Mesodermal cell (in vitro differentiated cells): Measurements from ENCODE around the gene SPTBN4.
"Not testable (repeated sequence)": the region's sequence is repeated elsewhere in the genome, so short reads cannot be mapped to it uniquely, and the experiment has no call there.

Experiments used
- H3K27ac ChIP-seq: 2 replicates; pipeline ENCODE4 v1.7.0; 2013; ENCODE audit warnings: mild to moderate bottlenecking, low read depth, low read length, moderate library complexity; ENCODE audit not compliant: severe bottlenecking
- H3K36me3 ChIP-seq: 2 replicates; pipeline ENCODE4 v1.7.1; 2013; ENCODE audit warnings: mild to moderate bottlenecking, low read length, moderate library complexity; ENCODE audit not compliant: control insufficient read depth, insufficient read depth
- H3K4me1 ChIP-seq: one replicate; pipeline ENCODE4 v1.7.1; 2013; ENCODE audit warnings: mild to moderate bottlenecking, low read length; ENCODE audit not compliant: insufficient read depth, control insufficient read depth, poor library complexity, severe bottlenecking
- H3K4me3 ChIP-seq: 2 replicates; pipeline ENCODE4 v1.7.0; 2013; ENCODE audit warnings: low read length, control low read depth, mild to moderate bottlenecking; ENCODE audit not compliant: insufficient read depth, poor library complexity, severe bottlenecking; ENCODE audit errors: extremely low read depth
- H3K9me3 ChIP-seq: 2 replicates; pipeline ENCODE4 v1.7.1; 2013; ENCODE audit warnings: mild to moderate bottlenecking, low read length, moderate library complexity; ENCODE audit not compliant: control insufficient read depth
- WGBS, 2 experiments: methylation state at CpG; one replicate each; pipeline ENCODE4 v1.1.5; 2013; ENCODE audit warnings: missing lambda C conversion rate in 2 of 2; ENCODE audit not compliant: insufficient coverage in 2 of 2; 5-methylcytosine and 5-hydroxymethylcytosine counted together

The SPTBN4 gene

DNA sequence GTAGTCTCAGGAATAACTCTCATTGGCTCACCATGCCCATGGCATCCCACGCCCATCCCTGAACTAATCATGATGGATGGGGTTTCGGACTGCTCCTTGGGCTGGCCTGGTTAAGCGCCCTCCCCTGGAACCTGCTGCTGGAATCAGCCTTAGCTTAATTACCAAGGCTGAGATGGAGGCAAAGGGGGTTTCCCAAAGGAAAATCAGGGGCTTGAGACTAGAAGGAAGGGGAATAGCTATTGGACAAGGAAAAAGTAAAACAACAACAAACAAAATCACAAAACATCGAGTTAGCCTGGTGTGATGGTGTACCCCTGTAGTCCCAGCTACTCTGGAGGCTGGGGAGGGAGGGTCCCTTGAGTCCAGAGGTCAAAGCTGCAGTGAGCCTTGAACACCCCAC lies 84.2 kb downstream of the SPTBN4 start:
- WGBS, 2 experiments: 64 to 77% methylated on average over 2 to 3 of the region's 4 CpGs
- no peak overlapping the region for H3K27ac ChIP-seq
- H3K36me3 ChIP-seq: no peaks in the 10 kb centered on the region
- H3K4me3 ChIP-seq: no peak overlapping the region
- H3K9me3 ChIP-seq: peaks cover 4% of the 10 kb centered on the region
- no peaks in the 10 kb centered on the region for H3K4me1 ChIP-seq

DNA sequence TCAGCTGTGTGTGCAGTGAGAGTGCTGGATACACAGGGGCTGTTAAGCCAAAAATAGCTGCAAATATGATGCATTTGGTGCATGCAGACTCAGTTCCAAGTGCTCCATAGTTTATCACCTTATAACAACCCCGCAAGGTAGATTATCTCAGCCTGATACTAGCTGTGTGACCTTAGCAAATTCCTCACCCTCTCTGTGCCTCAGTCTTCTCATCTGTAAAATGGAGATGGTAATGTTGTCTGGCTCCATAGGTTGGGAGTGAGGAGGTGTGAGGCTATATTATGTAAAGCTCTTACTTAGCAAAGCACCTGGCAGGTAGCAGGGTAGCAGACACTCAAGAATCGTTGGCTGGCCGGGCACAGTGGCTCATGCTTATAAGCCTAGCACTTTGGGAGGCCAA lies 86.0 kb downstream of the SPTBN4 start:
- no peak overlapping the region for H3K4me3 ChIP-seq
- 95 to 96% methylated on average over 2 of the region's 3 CpGs for WGBS, 2 experiments
- no peaks in the 10 kb centered on the region for H3K36me3 ChIP-seq
- H3K4me1 ChIP-seq: no peaks in the 10 kb centered on the region
- no peaks in the 10 kb centered on the region for H3K9me3 ChIP-seq
- H3K27ac ChIP-seq: no peak overlapping the region

DNA sequence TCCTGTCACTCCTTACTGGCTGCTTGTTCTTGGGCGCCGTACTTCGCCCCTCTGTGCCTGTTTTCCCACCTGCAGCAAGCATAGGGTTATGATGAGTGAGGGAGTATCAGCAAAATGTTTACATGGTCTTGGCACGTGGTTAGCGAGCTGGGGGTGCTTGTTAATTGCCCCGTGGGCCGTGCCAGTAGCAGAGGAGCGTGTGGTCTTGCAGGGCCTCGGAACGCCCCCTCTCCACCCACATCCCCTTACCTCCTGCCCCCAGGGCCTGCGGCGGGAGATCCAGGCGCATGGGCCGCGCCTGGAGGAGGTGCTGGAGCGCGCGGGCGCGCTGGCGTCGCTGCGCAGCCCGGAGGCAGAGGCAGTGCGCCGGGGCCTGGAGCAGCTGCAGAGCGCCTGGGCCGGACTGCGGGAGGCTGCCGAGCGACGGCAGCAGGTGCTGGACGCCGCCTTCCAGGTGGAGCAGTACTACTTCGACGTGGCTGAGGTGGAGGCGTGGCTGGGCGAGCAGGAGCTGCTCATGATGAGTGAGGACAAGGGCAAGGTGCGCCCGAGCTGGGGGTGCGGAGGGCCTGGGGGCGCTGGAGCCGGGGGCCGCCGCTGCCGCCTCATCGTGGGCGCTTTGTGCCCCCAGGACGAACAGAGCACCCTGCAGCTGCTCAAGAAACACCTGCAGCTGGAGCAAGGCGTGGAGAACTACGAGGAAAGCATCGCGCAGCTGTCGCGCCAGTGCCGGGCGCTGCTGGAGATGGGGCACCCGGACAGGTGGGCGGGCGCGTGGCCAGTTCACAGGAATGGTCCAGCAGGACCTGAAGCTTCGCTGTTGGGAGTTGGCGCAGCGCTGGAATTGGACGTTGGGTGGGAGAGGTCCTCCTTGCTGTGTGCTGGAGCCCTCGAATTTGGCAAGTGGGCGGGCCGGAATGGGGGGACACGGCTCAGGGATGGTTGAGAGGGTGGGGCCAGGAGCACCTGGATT lies 87.4 kb downstream of the SPTBN4 start:
- Histone ChIP-seq H3K4me3 (no peak overlapping the region), H3K36me3 (no peaks in the 10 kb centered on the region), H3K9me3 (no peaks in the 10 kb centered on the region), H3K4me1 (no peaks in the 10 kb centered on the region), H3K27ac (no peak overlapping the region)
- 30 to 35% methylated on average over 46 to 54 of the region's 69 CpGs for WGBS, 2 experiments

DNA sequence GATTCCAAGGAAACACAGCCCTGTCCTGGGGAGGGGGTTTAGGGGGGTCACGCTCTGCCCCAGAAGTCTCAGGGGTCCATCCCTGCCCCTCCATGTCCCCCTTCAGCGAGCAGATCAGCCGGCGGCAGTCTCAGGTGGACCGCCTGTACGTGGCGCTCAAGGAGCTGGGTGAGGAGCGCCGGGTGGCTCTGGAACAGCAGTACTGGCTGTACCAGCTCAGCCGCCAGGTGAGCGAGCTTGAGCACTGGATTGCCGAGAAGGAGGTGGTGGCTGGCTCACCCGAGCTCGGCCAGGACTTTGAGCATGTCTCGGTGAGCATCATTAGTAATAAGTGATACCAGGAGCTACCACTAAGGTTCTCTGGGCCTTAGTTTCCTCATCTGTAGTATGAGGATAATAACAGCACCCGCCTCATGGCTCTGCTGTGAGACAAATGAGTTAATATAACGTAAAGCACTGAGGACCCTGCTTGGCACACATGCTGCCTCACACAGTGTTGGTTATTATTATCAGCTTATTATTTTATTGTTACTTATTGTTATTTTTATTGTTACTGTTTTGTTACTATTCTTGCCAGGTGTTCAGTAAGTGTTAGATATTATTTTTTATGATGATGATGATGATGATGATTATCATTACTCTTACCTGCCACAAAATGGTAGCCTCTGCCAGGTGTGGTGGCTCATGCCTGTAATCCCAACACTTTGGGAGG lies 89.3 kb downstream of the SPTBN4 start:
- Histone ChIP-seq H3K36me3 (no peaks in the 10 kb centered on the region), H3K9me3 (no peaks in the 10 kb centered on the region), H3K4me1 (no peaks in the 10 kb centered on the region), H3K4me3 (no peak overlapping the region), H3K27ac (no peak overlapping the region)
- 82 to 83% methylated on average over 15 to 16 of the region's 17 CpGs for WGBS, 2 experiments

DNA sequence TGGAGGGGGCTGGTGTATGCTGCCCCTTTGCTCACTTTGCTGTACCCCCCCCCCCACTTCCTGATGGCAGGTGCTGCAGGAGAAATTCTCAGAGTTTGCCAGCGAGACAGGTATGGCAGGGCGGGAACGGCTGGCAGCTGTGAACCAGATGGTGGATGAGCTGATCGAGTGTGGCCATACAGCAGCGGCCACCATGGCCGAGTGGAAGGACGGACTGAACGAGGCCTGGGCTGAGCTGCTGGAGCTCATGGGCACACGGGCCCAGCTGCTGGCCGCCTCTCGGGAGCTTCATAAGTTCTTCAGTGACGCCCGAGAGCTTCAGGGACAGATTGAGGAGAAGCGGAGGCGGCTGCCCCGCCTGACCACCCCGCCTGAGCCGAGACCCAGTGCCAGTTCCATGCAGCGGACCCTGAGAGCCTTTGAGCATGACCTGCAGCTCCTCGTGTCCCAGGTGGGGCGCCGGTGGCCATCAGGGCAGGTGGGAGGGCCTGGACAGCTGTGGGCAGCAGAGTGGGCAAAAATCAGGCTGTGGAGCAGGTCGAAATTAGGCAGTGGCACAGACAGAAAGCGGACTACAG lies 90.2 kb downstream of the SPTBN4 start:
- Histone ChIP-seq H3K4me1 (no peaks in the 10 kb centered on the region), H3K27ac (no peak overlapping the region), H3K4me3 (no peak overlapping the region), H3K36me3 (no peaks in the 10 kb centered on the region), H3K9me3 (no peaks in the 10 kb centered on the region)
- WGBS, 2 experiments: 81 to 83% methylated on average over 23 to 24 of the region's 24 CpGs

DNA sequence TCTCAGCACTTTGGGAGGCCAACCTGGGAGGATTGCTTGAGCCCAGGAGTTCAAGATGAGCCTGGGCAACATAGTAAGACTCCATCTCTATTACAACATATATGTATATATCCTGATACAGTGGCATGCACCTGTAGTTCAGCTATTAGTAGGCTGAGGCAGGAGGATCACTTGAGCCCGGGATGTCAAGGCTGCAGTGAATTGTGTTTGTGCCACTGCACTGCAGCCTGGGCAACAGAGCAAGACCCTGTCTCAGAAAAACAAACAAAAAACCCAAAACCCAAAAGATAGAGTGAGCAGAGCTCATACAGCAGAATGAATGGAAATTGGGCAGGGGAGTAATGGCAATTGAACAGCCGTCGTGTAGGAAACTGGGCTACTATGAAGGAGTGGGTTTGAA lies 92.6 kb downstream of the SPTBN4 start:
- H3K4me3 ChIP-seq: no peak overlapping the region
- no peaks in the 10 kb centered on the region for H3K4me1 ChIP-seq
- WGBS, 2 experiments: 93 to 100% methylated on average over 1 to 3 of the region's 3 CpGs
- H3K36me3 ChIP-seq: no peaks in the 10 kb centered on the region
- H3K27ac ChIP-seq: no peak overlapping the region
- H3K9me3 ChIP-seq: no peaks in the 10 kb centered on the region

DNA sequence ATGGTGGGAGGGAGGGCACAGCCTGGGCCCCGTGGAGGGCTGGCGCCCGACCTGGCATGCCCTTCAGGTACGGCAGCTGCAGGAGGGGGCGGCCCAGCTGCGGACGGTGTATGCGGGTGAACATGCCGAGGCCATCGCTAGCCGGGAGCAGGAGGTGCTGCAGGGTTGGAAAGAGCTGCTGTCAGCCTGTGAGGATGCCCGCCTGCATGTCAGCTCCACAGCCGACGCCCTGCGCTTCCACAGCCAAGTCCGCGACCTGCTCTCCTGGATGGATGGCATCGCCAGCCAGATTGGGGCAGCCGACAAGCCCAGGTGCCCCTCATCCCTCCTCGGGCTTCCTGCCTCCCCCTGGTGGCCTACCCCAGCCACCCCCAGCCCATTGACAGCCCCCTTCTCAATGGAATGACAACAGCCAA lies 93.3 kb downstream of the SPTBN4 start:
- Histone ChIP-seq H3K4me1 (no peaks in the 10 kb centered on the region), H3K36me3 (no peaks in the 10 kb centered on the region), H3K4me3 (no peak overlapping the region), H3K9me3 (no peaks in the 10 kb centered on the region), H3K27ac (no peak overlapping the region)
- WGBS, 2 experiments: 73 to 79% methylated on average over 19 to 20 of the region's 20 CpGs

DNA sequence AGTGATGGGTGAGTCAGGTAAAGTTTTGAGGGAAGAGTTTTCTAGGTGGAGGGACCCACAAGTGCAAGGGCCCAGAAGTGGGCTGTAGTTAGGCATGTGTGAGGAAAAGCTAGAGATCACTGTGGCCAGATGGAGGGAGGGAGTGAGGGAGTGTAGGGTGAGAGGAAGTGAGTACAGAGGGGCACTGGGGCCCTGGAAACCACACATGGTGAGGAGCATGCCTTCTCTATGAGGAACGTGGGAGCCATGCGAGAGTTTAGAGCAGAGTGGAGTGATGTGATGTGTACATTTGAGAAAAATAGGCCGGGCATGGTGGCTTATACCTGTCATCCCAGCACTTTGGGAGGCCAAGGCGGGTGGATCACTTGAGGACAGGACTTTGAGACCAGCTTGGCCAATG lies 95.1 kb downstream of the SPTBN4 start:
- WGBS, 2 experiments: 71 to 82% methylated on average over 4 of the region's 4 CpGs
- Histone ChIP-seq H3K27ac (no peak overlapping the region), H3K9me3 (no peaks in the 10 kb centered on the region), H3K36me3 (no peaks in the 10 kb centered on the region), H3K4me3 (no peak overlapping the region), H3K4me1 (no peaks in the 10 kb centered on the region)

DNA sequence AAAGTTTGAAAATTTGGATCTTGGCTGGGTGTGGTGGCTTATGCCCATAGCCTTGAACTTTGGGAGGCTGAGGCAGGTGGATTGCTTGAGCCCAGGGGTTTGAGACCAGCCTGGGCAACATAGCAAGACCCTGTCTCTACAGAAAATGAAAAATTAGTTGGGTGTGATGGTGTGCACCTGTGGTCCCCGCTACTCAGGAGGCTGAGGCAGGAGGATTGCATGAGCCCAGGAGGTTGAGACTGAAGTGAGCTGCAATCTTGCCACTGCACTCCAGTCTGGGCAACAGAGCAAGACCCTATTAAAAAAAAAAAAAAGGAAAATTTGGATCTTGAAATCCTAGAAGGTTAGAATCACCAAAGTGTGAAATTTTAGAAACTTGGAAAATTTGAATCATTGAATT lies 97.7 kb downstream of the SPTBN4 start:
- not testable (repeated sequence) for H3K36me3 ChIP-seq, H3K4me3 ChIP-seq, H3K4me1 ChIP-seq, H3K9me3 ChIP-seq, H3K27ac ChIP-seq
- WGBS, 2 experiments: 80 to 82% methylated on average over 1 of the region's 1 CpG

DNA sequence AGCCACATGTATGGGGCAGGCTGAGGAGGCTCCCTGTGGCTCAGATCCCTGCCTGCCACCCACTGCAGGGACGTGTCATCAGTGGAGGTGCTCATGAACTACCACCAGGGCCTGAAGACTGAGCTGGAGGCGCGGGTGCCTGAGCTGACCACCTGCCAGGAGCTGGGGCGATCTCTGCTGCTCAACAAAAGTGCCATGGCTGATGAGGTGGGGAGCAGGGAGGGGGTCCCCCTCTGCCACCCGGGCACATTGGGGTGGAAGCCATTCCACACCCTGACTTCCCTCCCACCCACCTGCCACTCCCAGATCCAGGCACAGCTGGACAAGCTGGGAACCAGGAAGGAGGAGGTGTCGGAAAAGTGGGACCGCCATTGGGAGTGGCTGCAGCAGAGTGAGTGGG lies 98.6 kb downstream of the SPTBN4 start:
- Histone ChIP-seq H3K27ac (no peak overlapping the region), H3K36me3 (no peaks in the 10 kb centered on the region), H3K4me1 (peaks cover 2% of the 10 kb centered on the region), H3K9me3 (no peaks in the 10 kb centered on the region), H3K4me3 (no peak overlapping the region)
- WGBS, 2 experiments: 90% methylated on average over 6 of the region's 7 CpGs; no CpG with 5 or more reads in 1 of the 2 experiments
